Erythroblast (primary cell): ENCODE results near the gene ATP6V1E1.

ENCODE experiments used
- GATA1 ChIP-seq: IDR thresholded peaks from 2 replicates; pipeline ENCODE4 v1.6.1; 2011; ENCODE audit warnings: low read depth, mild to moderate bottlenecking, control low read depth, low read length, moderate library complexity
- POLR2A ChIP-seq: IDR thresholded peaks from 2 replicates; pipeline ENCODE4 v1.6.1; 2011; ENCODE audit warnings: mild to moderate bottlenecking, low read length

DNA sequence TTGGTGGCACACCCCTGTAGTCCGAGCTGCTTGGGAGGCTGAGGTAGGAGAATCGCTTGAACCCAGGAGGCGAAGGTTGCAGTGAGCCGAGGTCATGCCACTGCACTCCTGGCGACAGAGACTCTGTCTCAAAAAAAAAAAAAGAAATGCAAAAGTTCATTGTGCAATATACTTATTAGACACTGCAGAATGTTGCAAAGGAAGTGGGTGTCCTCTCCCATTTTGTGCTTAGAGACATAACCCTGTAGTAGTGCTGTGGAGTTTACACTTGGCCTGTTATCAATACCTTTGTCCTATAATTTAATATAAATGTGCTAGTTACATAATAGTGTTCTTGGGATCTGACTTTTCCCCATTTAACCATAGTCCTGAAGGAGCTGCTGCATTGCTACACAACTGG is 19.4 kb upstream of the ATP6V1E1 start:
- TF ChIP-seq POLR2A, result no peak
- TF ChIP-seq GATA1, result no peak
